SKM-1 treated with dmso at 0.1 percent for 144 hours (cell line): Measurements from ENCODE around the gene PSD4.

Source experiments
- DNase-seq: peaks from one replicate; lab custom pipeline; 2025; ENCODE audit not compliant: unreplicated experiment; lab: John Stamatoyannopoulos, UW

PSD4 gene

GRCh38 chr2:113258471-113259147 is 84.8 kb downstream of the PSD4 start:
- DNase-seq: no peak
